Measurements from ENCODE around the gene SYPL1.

DNA sequence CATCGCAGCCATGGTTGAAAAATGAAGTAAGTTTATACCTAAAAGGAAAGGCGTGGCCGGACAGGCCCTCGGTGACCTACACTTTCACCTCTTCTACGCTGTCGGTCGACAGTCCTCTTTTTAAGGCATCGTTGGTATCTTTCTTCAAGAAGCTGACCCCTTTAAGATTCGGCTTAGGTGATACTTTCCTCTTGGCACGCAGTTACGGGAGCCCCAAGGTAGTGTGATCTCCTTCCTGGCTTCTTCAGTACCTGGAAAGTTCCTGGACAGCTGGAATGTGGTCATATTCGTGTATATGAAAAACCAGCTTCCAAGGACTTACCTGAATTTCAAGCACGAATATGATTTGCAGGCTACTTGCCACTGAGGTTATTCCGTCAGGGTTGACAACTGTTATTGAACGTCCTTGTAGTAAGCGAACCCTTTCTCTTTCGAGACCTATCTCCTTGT is 885 bp upstream of the SYPL1 start:
- no peak for TF ChIP-seq CTCF (IDR thresholded peaks at IDR 0.05)
- no peak for TF ChIP-seq POLR2A (IDR thresholded peaks at IDR 0.05)

Data from thyroid gland (tissue), 4 donors.